BE2C (cell line): ENCODE data around the gene CSNK1D.

Experiments
- DNase-seq: peaks from one replicate; pipeline ENCODE4 v3.0.0-alpha.2; 2020
- H3K27me3 ChIP-seq: fragments of 250-450 bp; sonication (Bioruptor Pico); 2 replicates; pipeline ENCODE4 v1.5.1; 2020; ENCODE audit warnings: mild to moderate bottlenecking
- H3K36me3 ChIP-seq: fragments of 250-450 bp; sonication (Bioruptor Pico); 2 replicates; pipeline ENCODE4 v1.5.1; 2020; ENCODE audit warnings: mild to moderate bottlenecking
- H3K4me1 ChIP-seq: fragments of 250-450 bp; sonication (Bioruptor Pico); 2 replicates; pipeline ENCODE4 v1.5.1; 2020
- H3K4me3 ChIP-seq: 2 replicates; pipeline ENCODE4 v1.5.1; 2011; ENCODE audit warnings: low read depth, low read length
- H3K9me3 ChIP-seq: fragments of 250-450 bp; sonication (Bioruptor Pico); 2 replicates; pipeline ENCODE4 v1.5.1; 2020
- CTCF ChIP-seq: IDR thresholded peaks from 2 replicates; pipeline ENCODE4 v1.5.1; 2012; ENCODE audit warnings: mild to moderate bottlenecking, low read depth, low read length

The CSNK1D gene

GRCh38 chr17:82250868-82251500, 22.5 kb downstream of the CSNK1D start:
- Histone ChIP-seq H3K4me3 (no peak overlapping the region), H3K27me3 (no peaks in the 10 kb centered on the region), H3K4me1 (peaks cover 28% of the 10 kb centered on the region), H3K9me3 (peaks cover 4% of the 10 kb centered on the region; the same call in 1 of the 2 replicates), H3K36me3 (peaks cover 85% of the 10 kb centered on the region)
- TF ChIP-seq CTCF, result no peak
- peak; percentile 14 for DNase-seq

- Histone ChIP-seq H3K4me3 (no peak overlapping the region), H3K27me3 (no peaks in the 10 kb centered on the region), H3K9me3 (no peaks in the 10 kb centered on the region), H3K36me3 (peaks cover 85% of the 10 kb centered on the region), H3K4me1 (peaks cover 28% of the 10 kb centered on the region)
- no peak for TF ChIP-seq CTCF
- DNase-seq, result peak; percentile 12
These were observed 23.5 kb downstream of the CSNK1D start for GRCh38 chr17:82249896-82250581.

GRCh38 chr17:82248815-82249674, 24.5 kb downstream of the CSNK1D start:
- DNase-seq, result no peak

GRCh38 chr17:82247856-82248671, 25.4 kb downstream of the CSNK1D start:
- Histone ChIP-seq H3K9me3 (no peaks in the 10 kb centered on the region), H3K36me3 (peaks cover 100% of the 10 kb centered on the region), H3K4me3 (no peak overlapping the region), H3K4me1 (peaks cover 44% of the 10 kb centered on the region), H3K27me3 (no peaks in the 10 kb centered on the region)
- DNase-seq, result peak; percentile 24
- no peak for TF ChIP-seq CTCF

More at GRCh38 chr17:82248815-82249674, 24.5 kb downstream of the CSNK1D start:
- H3K9me3 ChIP-seq, result no peaks in the 10 kb centered on the region
- no peak overlapping the region for H3K4me3 ChIP-seq
- no peaks in the 10 kb centered on the region for H3K27me3 ChIP-seq
- peaks cover 34% of the 10 kb centered on the region for H3K4me1 ChIP-seq
- no peak for TF ChIP-seq CTCF
- H3K36me3 ChIP-seq, result peaks cover 95% of the 10 kb centered on the region

GRCh38 chr17:82247182-82247823, 26.2 kb downstream of the CSNK1D start:
- Histone ChIP-seq H3K4me3 (no peak overlapping the region), H3K4me1 (peaks cover 52% of the 10 kb centered on the region), H3K9me3 (no peaks in the 10 kb centered on the region), H3K27me3 (no peaks in the 10 kb centered on the region), H3K36me3 (peaks cover 100% of the 10 kb centered on the region)
- DNase-seq, result peak; percentile 29
- no peak for TF ChIP-seq CTCF
